Left cardiac atrium (tissue), 4 donors: ENCODE results near the gene HDAC4. TPM values are rescaled to one million over a fixed set of nuclear protein-coding genes. Genes with fewer than 3 reads are reported as not detected.
A peak's percentile ranks its signal among the peaks of the same experiment; 100 is the strongest.

ENCODE experiments used
- ATAC-seq, 2 donors: fragments of 200-7000 bp; cut with Tn5 transposase; one replicate each; pipeline ENCODE4 v1.9.1; 2020; ENCODE audit warnings: mild to moderate bottlenecking in 2 of 2, moderate library complexity in 2 of 2
- DNase-seq: peaks from one replicate; pipeline ENCODE4 v3.0.0-alpha.2; 2020
- intact Hi-C, 2 donors: fragments of 100-400 bp; cut with DNase I; formaldehyde crosslinking; loops; one replicate each; pipeline versions ENCODE4 v1.14.1 to v1.15.1; 2022 to 2023
- total RNA-seq, 2 donors: library from RNA; stranded (reverse); fragmentation: NEBNext Ultra II Directional; extraction: Animal tissue kit (Norgen Biotek cat#: 25700); gene quantifications; one replicate each; pipeline ENCODE4 v1.2.1, GENCODE V29; 2021
- donor health status: DM: no; HTN: yes; CAD: no.
- donor health status: DM: no; HTN: yes; CAD: no; lungs with severe emphysema.
- donor health status: DM: yes; HTN: yes; CAD: no.
- donor health status: Dilated cardiomyopathy.

HDAC4 gene
- total RNA-seq, 2 donors from 2014 or later = 25.6 to 31.2 TPM

- intact Hi-C loops = no loop called here
- DNase-seq (no peak), ATAC-seq (no peak)
Measured at GRCh38 chr2:239269916-239270315, 130.9 kb downstream of the HDAC4 start.

GRCh38 chr2:239269173-239269885, 131.5 kb downstream of the HDAC4 start:
- no peak for ATAC-seq

GRCh38 chr2:239268549-239268948, 132.3 kb downstream of the HDAC4 start:
- intact Hi-C loops = no loop called here
- DNase-seq = no peak

More at GRCh38 chr2:239269173-239269885, 131.5 kb downstream of the HDAC4 start:
- DNase-seq = no peak
- intact Hi-C loops = no loop called here

GRCh38 chr2:239268082-239268481, 132.7 kb downstream of the HDAC4 start:
- DNase-seq = no peak
- ATAC-seq = peak; percentile 37 to 66
- intact Hi-C loops = no loop called here

More at GRCh38 chr2:239268549-239268948, 132.3 kb downstream of the HDAC4 start:
- ATAC-seq = no peak

GRCh38 chr2:239267288-239267951, 133.4 kb downstream of the HDAC4 start:
- ATAC-seq = peak; percentile 60 to 71
- DNase-seq = peak; percentile 78
- intact Hi-C loops = no loop called here

- no peak for ATAC-seq
- no peak for DNase-seq
- intact Hi-C loops = no loop called here
Measured at GRCh38 chr2:239266779-239267287, 134.0 kb downstream of the HDAC4 start.

- ATAC-seq (no peak), DNase-seq (no peak)
- intact Hi-C loops = no loop called here
Measured at GRCh38 chr2:239266434-239266766, 134.4 kb downstream of the HDAC4 start.

GRCh38 chr2:239265681-239266433, 135.0 kb downstream of the HDAC4 start:
- DNase-seq (no peak), ATAC-seq (peak in 1 of 2 donors; percentile 1)
- intact Hi-C loops = no loop called here

GRCh38 chr2:239264838-239265651, 135.8 kb downstream of the HDAC4 start:
- intact Hi-C loops = no loop called here
- peak; percentile 17 to 58 for ATAC-seq
- no peak for DNase-seq

- DNase-seq (no peak), ATAC-seq (peak; percentile 9 to 17)
- intact Hi-C loops = no loop called here
Measured at GRCh38 chr2:239264492-239264837, 136.4 kb downstream of the HDAC4 start.

GRCh38 chr2:239263669-239264491, 136.9 kb downstream of the HDAC4 start:
- intact Hi-C loops = no loop called here
- no peak for ATAC-seq
- no peak for DNase-seq

- DNase-seq (no peak), ATAC-seq (no peak)
- intact Hi-C loops = no loop called here
Measured at GRCh38 chr2:239263231-239263630, 137.6 kb downstream of the HDAC4 start.

GRCh38 chr2:239262484-239263230, 138.2 kb downstream of the HDAC4 start:
- DNase-seq (no peak), ATAC-seq (no peak)
- intact Hi-C loops = no loop called here

GRCh38 chr2:239261796-239262483, 138.9 kb downstream of the HDAC4 start:
- intact Hi-C loops = no loop called here
- ATAC-seq (no peak), DNase-seq (no peak)

- no peak for ATAC-seq
- intact Hi-C loops = no loop called here
- no peak for DNase-seq
Measured at GRCh38 chr2:239261356-239261755, 139.5 kb downstream of the HDAC4 start.

GRCh38 chr2:239260546-239261327, 140.1 kb downstream of the HDAC4 start:
- intact Hi-C loops = no loop called here
- DNase-seq (no peak), ATAC-seq (no peak)
